Posterior vena cava (tissue), 2 donors: ENCODE results near the gene PDGFD. TPM values are rescaled to one million over a fixed set of nuclear protein-coding genes. Genes with fewer than 3 reads are reported as not detected.

Experiments
- DNase-seq: peaks from one replicate; pipeline ENCODE4 v3.0.0-alpha.2; 2020; ENCODE audit warnings: low spot score
- intact Hi-C, 2 donors: fragments of 100-400 bp; cut with DNase I; formaldehyde crosslinking; loops; one replicate each; pipeline versions ENCODE4 v1.14.1 to v1.14.2; 2022 to 2023
- total RNA-seq, 2 donors: library from RNA; stranded (reverse); fragmentation: NEBNext Ultra II Directional; extraction: Animal tissue kit (Norgen Biotek cat#: 25700); gene quantifications; one replicate each; pipeline ENCODE4 v1.2.1, GENCODE V29; 2021
- donor health status: DM: yes; HTN: yes; CAD: no.
- donor health status: DM: yes; HTN: yes; CAD: no.

PDGFD gene
- total RNA-seq, 2 donors from 2014 or later = 24.3 to 62.0 TPM

DNA sequence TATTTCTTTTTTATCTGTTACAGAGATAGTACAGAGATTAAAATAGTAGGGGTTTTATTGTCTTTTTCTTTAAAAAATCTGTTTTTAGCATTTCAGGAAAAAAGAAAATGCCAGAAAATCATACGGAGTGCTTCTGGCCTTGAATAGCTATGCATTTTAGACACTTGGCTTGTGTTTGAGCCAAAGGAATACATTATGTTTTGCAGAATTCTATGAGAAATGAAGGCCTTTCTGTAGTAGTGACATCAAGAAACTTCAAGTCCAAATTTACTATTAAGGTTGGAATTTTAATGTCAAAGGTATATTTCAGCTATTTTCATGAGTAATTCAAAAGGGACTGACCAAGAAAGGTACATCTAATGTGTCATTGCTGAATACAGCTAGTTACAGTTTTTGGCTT, 183.8 kb downstream of the PDGFD start:
- intact Hi-C loops = no loop called here
- no peak for DNase-seq

DNA sequence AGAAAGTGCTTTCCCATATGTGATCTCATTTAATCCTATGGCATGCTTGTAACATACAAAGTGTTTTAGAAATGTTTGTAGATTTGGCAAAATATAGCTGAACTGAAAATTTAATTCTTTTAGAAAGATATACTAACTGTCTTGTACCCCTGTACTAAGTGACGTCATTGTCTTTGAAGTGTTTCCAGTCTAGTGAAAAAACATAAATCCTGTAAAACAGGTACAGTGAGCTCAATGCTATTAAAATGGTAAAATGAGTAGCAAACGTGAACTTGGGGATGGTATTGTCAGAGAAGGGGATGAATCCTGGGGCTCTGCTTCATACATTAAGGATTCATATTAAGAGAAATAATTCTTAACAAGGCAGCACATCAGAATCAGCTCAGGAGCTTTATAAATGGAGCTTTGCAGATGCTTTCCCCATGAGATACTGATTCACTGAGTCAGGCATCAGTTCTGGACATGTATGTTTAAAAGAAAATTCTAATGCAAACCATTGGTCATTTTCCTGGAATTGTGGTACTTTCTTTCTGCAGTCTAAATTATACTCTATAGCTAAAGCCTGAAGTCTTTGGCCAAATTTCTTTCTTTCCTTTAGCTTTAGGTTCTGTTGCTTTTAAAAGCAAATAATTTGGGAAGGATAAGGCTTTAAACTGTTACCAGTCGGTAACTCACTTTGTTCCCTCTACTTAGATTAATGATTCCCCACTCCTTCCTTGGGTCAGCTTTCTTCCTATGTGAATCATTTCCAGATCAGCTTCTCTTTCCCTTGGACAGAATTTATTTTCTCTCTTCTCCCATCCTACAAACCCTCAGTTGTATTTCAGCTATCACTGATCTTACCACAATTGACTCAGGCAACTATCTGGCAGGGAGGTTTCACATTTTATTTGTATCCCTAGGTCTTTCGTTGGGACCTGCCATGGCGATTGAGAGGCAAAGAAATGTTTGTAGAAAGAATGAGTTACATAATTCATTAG, 185.0 kb downstream of the PDGFD start:
- no peak for DNase-seq
- intact Hi-C loops = no loop called here

DNA sequence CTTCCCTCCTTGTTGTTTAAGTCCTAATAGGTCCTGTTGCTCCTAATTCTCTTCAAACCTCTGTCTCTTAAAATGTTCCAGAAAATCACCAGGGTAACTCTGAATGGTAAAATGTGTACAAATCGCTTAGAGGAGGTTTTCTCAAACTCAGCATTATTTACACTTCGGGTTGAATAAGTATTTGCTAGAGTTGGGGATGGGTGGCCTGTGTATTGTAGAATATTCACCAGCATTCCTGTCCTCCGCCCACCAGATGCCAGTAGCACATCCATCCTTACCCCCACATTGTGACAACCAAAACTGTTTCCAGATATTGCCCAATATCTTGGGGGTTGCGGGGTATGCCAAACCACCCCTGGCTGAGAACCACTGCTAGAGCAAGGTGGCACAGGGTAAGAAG, 191.9 kb downstream of the PDGFD start:
- DNase-seq = no peak
- intact Hi-C loops = no loop called here

DNA sequence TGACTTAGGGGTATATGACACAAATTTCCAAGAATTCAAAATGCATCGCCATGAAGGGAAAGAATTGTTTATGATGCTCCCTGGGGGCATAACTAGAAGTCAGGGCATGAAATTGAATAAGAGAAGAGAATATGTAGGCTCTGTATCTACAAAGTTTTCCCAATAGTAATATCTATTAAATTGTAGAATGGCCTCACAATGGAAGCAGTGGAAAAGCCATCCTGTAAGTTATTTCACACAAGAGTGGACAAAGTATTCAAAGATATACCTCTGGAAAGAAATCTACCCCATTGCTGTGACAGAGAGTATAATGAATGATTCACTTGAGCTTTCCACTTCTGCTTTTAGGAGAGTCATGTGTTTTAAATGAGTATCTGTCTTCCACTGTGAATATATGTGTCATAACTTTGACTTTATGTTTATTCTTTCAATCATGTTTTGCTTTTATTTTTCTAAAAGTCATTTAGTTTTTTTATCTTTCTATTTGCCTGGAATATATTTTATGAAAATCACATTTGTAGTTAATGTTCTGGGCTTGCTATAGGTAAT, 193.2 kb downstream of the PDGFD start:
- intact Hi-C loops = no loop called here
- no peak for DNase-seq

DNA sequence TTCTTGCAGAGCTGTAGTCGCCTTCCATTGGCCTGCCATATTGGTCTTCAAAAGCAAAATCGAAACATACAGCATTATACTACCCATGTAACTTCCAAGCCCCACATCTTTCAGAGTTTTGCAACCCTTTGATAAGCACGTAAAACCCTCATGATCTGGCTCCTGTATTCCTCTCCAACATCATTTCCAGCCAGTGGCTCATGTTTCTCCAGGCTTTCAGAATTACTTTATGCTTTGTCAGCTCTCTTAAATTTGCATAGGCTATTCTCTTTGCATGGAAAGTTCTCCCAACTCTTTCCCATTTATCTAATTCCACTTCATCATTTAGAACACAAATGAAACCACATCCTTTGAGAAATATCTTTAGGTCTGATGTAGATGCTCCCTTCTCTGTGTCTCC, 195.3 kb downstream of the PDGFD start:
- no peak for DNase-seq
- intact Hi-C loops = loop anchor here in 1 of 2 donors (10.0 kb wide), 1 partner anchor 1206 kb away; no protein-coding TSS in a partner anchor

DNA sequence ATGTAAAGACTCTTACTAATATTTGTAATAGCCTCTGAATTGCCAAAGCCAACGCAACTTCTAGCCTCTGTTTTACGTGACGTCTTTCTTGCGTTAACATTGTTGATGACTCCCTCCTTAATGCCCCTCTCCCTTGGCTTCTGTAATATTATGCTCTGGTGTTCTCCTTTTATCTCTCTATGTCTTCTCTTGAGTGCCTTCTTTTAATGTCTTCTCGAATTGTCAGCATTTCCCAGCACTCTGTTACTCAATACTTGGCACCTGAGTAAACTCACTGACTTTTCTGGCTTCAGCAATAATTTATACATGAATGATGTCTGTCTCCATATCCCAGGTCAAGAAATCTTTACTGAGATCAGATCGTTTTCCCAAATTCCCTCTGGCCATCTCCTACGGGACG, 196.0 kb downstream of the PDGFD start:
- intact Hi-C loops = loop anchor here in 1 of 2 donors (10.0 kb wide), 1 partner anchor 1207 kb away; no protein-coding TSS in a partner anchor
- no peak for DNase-seq

DNA sequence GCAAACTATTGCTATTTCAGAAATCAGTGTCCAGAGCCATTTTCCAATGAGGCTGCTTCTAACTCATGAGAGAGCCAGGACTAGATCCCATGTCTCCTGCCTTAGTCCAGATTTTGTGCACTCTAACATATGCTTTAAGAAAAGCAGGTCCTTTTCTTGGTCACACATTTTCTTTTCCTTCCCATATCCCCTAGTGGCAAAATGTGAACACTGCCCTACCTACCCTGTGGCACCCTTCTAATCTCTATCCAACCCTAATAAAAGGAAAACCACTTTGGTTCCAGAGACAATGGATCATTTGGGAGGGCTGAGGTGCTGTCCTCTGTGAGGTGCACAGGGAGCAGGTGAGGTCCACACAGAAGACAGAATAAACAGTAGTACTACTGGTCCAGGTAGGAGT, 199.6 kb downstream of the PDGFD start:
- no peak for DNase-seq
- intact Hi-C loops = loop anchor here in 1 of 2 donors (10.0 kb wide), 1 partner anchor 1210 kb away; no protein-coding TSS in a partner anchor

DNA sequence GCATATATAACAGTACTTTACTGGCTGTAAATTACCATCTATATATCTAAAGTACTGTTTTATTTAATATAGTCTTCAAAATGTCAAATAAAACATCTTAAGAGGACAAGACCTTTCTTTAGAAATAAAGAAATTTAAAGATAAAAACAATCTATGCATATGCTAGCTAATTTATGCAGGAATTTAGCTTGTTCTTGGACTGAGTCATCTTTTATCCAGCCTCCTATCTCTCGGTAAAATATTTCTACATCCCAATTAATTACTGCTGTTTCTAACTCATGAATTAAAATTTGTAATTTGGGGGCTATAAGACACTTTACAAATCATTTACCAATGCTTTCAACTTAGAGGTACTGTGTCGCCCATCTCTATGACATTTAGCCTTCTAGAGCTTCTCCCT, 200.3 kb downstream of the PDGFD start:
- intact Hi-C loops = loop anchor here in 1 of 2 donors (10.0 kb wide), 1 partner anchor 1211 kb away; no protein-coding TSS in a partner anchor
- DNase-seq = no peak

DNA sequence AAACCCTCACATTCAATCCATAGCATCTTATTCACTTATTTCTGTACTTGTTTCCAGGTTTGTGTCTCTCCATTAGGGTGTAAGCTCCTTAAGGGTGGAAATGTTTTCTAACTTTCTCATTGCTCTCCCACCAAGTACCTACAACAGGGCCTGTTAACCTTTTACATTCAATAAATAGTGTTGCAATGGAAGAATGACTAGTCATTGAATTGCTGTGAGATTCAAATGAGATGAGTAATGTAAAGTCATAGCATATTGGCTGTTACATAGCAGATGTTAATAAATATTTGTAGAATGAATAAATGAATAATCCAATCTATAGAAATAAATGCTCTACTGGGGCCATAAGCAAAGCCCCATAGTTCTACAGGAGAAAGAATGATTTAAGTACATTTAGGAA, 202.9 kb downstream of the PDGFD start:
- intact Hi-C loops = loop anchor here in 1 of 2 donors (10.0 kb wide), 1 partner anchor 1214 kb away; no protein-coding TSS in a partner anchor
- DNase-seq = no peak

DNA sequence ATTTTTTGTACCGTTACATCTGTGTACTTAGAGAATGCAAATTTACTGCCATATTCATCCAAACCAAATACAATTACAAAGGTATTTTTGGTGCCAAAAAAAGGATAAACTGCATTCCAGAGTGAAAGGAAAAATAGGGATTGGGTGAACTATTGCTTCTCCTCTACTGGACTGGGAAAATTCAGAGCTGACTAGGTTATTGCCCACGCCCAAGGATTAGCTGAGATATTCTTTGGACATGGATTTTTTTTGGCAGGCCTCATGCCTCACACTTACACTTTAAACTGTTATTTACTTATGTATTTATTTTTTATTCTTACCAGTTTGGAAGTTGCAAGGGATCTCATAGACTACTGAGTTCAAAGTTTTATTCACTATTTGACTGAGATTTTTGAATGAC, 203.8 kb downstream of the PDGFD start:
- intact Hi-C loops = loop anchor here in 1 of 2 donors (10.0 kb wide), 1 partner anchor 1215 kb away; no protein-coding TSS in a partner anchor
- no peak for DNase-seq

DNA sequence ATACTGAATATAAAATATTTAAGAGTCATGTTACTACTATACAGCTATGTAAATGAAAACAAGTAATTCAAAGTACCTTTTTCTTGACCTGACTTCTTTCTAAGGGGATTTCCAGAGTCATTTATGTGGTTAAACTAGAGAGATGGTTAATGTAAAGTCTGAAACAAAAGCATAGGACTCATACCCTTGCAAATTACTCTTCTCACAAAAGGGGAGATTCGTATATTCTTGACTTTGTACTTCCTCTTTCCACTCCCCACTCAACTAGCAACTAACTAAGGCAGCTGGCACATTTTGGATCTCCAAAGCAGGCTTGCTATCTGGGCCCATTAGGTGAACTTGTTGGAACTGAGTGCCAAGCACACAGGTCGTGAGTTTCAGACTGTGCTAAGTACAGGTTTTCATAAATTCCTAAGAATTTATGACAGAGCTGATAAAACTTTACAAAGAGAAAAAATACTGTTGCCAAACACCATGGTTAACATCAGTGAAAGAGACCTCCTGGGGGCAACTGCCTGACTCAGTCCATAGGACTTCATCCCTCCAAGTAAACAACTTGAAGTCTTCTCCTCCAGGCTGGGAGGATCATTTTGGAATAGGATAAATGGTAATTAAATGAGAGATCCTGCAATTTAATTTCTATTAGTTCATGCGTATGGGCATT, 204.5 kb downstream of the PDGFD start:
- intact Hi-C loops = no loop called here
- no peak for DNase-seq

DNA sequence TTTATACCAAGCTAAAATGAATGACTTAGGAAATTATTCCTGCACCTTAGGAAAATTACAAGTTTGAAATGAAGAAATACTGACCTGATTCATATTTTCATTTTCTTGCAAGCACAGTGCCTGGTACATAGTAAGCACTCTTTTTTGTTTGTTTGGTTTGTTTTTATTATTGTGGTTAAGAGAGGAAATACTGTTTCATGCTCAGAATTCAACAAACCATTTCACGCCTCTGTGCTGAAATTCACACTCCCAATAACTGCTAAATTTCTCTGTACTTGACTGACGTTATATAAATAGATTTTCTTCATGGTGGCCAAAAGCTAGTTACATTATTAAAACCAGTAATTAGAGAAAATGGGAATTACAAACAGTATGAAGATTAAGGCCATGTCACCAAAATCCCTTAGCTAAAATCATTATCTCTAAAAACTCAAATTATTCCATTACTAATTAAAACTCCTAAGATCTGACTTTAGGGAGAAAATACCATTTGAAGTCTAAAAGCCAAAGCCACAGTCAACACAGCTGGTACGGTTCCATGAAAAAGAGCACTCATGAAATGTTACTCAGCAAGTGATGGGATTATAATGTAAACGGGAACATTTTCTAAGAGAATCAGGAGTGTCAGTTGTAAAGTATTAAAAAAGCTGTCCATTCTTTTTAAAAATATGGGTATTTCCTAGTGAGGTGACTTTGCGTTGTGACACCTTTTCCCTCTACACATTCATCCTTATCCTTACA, 205.3 kb downstream of the PDGFD start:
- DNase-seq = no peak
- intact Hi-C loops = no loop called here

DNA sequence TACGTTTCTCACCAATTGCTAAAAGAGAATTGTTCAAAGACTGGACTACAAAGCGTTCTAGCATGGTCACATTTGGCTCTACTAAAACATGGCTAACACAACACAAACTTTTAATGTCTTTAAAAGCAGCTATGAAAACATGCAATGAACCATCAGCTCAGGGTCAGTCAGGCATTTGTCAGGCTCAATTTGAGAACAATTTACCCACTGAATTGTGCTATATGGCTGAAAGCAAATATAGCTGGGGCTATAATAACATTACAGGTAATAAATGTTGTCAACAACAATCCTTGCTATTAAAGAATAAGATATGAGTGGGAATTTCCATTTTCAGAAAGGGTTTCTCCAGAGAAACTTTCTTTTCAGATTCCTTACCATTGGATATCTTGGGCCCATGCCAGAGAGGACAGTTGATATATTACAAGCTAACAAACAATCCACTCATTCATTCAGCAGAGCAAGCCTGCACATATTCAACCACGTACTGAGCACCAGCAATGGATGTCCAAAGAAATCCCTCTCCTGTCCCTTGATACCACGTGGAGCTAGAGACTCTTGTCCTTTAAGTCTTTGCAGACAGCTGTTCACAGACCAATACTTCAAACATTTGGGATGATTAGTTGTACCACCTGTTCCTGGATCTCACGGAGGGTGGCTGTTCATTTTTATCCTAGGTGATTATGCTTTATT, 210.0 kb downstream of the PDGFD start:
- DNase-seq = no peak
- intact Hi-C loops = no loop called here

DNA sequence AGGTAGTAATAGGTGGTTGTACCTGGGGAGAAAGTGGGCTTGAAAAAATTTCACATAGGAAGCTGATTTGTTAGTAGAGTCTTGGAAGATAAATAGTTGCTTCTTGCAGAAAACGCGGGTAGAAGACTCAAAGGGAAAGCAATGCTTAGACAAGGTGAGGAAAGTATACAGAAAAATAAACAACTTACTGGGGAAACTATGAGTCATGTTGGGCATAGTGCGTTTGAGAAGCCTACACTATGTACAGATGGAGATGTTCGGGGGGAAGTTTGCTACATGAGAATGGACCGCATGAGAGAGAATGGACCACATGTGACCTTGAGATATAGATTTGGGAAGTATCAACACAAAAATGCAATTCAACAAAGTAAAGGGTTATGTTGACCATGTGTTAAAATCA, 214.2 kb downstream of the PDGFD start:
- no peak for DNase-seq
- intact Hi-C loops = no loop called here

DNA sequence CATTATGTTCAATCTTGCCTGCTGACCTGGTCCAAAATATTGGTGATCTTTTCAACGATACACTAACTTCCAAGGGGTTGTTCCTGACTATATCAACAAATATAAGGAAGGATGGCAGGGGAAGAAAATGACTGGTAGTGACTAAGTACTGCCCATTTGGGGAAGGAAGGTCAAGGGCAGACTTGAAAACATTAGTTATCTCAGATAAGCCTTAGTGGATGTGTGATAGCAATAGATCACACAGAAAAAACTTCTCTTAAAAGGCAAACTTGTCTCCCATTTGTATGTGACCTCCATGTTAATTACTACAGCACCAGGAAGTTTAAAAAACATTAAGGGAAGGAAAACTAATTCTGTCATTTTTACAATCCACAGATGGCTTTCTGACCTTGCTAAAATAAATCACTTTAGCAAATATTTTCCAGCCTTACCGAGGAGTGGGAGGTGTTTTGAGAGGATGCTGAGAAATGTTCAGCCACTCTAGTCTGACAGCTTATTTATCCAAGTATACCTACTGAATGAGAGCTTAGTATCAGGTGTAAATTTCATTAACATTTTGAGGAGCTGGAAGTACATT, 215.7 kb downstream of the PDGFD start:
- intact Hi-C loops = no loop called here
- DNase-seq = no peak

DNA sequence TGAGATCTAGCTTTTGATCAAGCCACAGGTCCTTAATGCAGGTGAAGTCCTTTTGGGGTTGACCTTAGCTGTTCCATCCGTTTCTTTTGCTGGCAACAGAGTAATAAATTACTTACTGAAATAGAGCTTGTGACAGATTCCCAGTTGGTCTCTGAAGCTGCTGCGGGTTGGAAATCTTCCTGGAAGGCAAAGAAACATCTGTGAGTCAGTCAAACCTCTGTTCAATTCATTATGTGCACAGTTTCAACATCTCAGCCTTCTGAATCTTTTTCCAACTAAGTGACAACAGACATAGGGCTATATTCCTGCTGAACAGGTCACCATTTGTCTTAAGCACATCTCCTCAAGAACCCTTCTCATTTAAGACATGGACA, 216.4 kb downstream of the PDGFD start:
- DNase-seq = no peak
- intact Hi-C loops = no loop called here

DNA sequence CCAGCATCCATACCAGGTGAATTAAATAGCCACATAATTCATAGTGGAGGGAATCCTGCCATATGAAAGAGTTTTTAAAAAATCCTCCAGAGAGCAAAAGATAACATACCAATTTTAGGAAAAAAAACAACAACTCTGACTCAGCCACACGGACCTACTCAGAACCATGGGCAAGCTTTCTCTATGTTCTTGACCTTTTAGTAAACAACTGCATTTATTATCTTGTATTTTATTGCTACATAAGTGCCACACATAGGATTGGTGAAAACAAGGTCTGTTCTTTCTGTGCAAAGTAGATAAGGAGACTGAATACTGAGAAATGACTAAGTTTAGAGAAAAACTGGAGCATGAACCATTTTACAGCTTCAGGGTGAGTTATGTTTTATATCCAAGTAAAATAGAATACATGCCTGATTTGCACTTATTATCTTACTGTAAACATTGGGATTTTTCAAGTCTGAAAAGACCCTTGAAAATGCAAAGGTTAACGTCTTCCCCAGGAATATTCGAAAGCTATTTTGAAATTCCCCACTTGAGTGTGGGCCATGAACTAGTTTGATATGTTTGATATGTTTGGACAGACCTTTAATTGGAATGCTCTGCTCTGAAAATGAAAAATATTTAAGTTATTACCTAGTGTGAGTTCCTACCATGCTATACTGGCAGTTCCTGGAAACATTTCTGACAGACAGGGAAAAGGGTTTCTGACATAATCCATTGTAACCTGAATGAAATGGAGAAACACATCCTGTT, 217.0 kb downstream of the PDGFD start:
- DNase-seq = no peak
- intact Hi-C loops = no loop called here
